ENCODE measurements around the gene TMEM14A. TPM values are rescaled to one million over a fixed set of nuclear protein-coding genes. Genes with fewer than 3 reads are reported as not detected.

Gene TMEM14A
- total and polyA plus RNA-seq, 8 donors: 12.4 to 29.6 (median 17.3) TPM

- no peak for ATAC-seq
- no peak for TF ChIP-seq CTCF (IDR thresholded peaks at IDR 0.05)
- Histone ChIP-seq H3K27ac (no peak overlapping the region), H3K4me3 (no peak overlapping the region), H3K27me3 (no peaks in the 10 kb centered on the region), H3K4me1 (no peaks in the 10 kb centered on the region), H3K9me3 (no peaks in the 10 kb centered on the region), H3K36me3 (no peaks in the 10 kb centered on the region)
- FAIRE-seq: no peak
- intact Hi-C loops (cut with DNase I): loop anchor here in 1 of 3 donors (10.0 kb wide), 1 partner anchor 51 kb away; no protein-coding TSS in a partner anchor
- 77 to 82% methylated on average over 4 of the region's 4 CpGs for WGBS, 2 donors
- no peak for DNase-seq
Observed at GRCh38 chr6:52645976-52646375, 24.9 kb upstream of the TMEM14A start.

- TF ChIP-seq CTCF (IDR thresholded peaks at IDR 0.05): no peak
- no peaks in the 10 kb centered on the region for H3K9me3 ChIP-seq
- H3K4me1 ChIP-seq: peaks cover 0 to 2% (median 0%) of the 10 kb centered on the region in 3 donors
- ATAC-seq (no peak), DNase-seq (no peak), FAIRE-seq (no peak)
- H3K27me3 ChIP-seq: no peaks in the 10 kb centered on the region
- H3K36me3 ChIP-seq: no peaks in the 10 kb centered on the region
- 78 to 87% methylated on average over 3 of the region's 3 CpGs for WGBS, 2 donors
- intact Hi-C loops (cut with DNase I): loop anchor here in 1 of 3 donors (10.0 kb wide), 1 partner anchor 52 kb away; no protein-coding TSS in a partner anchor
- no peak overlapping the region for H3K27ac ChIP-seq
- no peak overlapping the region for H3K4me3 ChIP-seq
Observed at GRCh38 chr6:52647199-52647598, 23.7 kb upstream of the TMEM14A start.

GRCh38 chr6:52649536-52650160 lies 21.3 kb upstream of the TMEM14A start:
- no peaks in the 10 kb centered on the region for H3K9me3 ChIP-seq
- no peak overlapping the region for H3K4me3 ChIP-seq
- no peaks in the 10 kb centered on the region for H3K27me3 ChIP-seq
- H3K27ac ChIP-seq: no peak overlapping the region
- no peak for TF ChIP-seq CTCF (IDR thresholded peaks at IDR 0.05)
- intact Hi-C loops (cut with DNase I): loop anchor here in 1 of 3 donors (10.0 kb wide), 1 partner anchor 55 kb away; no protein-coding TSS in a partner anchor
- no peaks in the 10 kb centered on the region for H3K36me3 ChIP-seq
- FAIRE-seq (no peak), DNase-seq (no peak), ATAC-seq (no peak)
- H3K4me1 ChIP-seq: peaks cover 0 to 4% (median 0%) of the 10 kb centered on the region in 3 donors
- 51 to 60% methylated on average over 2 of the region's 2 CpGs for WGBS, 2 donors

- FAIRE-seq: no peak
- Histone ChIP-seq H3K36me3 (no peaks in the 10 kb centered on the region), H3K4me3 (no peak overlapping the region)
Observed at GRCh38 chr6:52650941-52651340, 20.0 kb upstream of the TMEM14A start.

More at GRCh38 chr6:52650941-52651340, 20.0 kb upstream of the TMEM14A start:
- 71 to 82% methylated on average over 3 of the region's 3 CpGs for WGBS, 2 donors
- Histone ChIP-seq H3K27me3 (no peaks in the 10 kb centered on the region), H3K4me1 (peaks cover 0 to 4% (median 0%) of the 10 kb centered on the region in 3 donors), H3K27ac (no peak overlapping the region), H3K9me3 (no peaks in the 10 kb centered on the region)
- DNase-seq (no peak), ATAC-seq (no peak)
- no peak for TF ChIP-seq CTCF (IDR thresholded peaks at IDR 0.05)
- intact Hi-C loops (cut with DNase I): no loop called here
